GM19238 (cell line): ENCODE data around the gene CLCNKA.
"Not testable (repeated sequence)": the region's sequence is repeated elsewhere in the genome, so short reads cannot be mapped to it uniquely, and the experiment has no call there.

Experiments
- DNase-seq: peaks from one replicate; pipeline ENCODE4 v3.0.0; 2011; ENCODE audit warnings: low spot score; ENCODE audit not compliant: insufficient read length

Gene CLCNKA

DNA sequence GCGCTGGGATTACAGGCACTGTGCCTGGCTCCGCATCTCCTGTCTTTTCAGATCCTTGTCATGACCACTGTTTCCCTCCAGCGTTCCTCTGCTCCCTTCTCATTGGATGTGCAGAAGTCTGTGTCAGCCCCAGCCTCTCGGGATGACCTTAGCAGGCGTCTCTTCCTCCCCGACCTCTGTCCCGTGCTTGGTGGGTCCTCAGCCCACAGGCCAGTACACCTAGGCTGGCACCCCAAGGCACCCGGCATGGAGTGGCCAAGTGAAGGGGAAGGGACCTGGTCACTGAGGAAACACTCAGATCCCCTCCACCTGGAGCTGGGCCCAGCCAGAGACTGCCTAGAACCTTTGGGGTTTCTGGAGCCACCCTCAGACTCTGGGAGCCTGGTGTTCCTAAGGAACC lies 19.4 kb downstream of the CLCNKA start:
- no peak for DNase-seq

DNA sequence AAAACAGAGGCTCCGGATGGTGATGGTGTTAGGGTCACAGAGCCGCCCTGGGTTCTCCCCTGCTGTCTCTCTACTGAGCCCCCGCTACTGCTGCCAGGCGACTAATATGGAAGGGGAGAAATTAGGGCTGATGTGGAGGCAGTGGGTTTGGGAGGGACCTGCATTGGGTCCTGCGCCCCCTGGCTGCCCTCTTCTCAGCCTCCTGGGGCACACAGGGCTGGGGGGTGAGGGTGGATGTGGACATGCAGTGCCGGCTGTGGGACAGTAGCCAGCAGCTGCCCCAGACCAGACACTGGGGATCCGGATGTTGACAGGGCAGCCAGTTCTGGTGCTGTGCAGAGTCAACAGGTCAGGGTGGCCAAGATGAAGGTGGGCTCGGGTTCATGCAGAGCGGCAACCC lies 20.3 kb downstream of the CLCNKA start:
- DNase-seq: no peak

GRCh38 chr1:16042654-16043053 lies 20.8 kb downstream of the CLCNKA start:
- not testable (repeated sequence) for DNase-seq

DNA sequence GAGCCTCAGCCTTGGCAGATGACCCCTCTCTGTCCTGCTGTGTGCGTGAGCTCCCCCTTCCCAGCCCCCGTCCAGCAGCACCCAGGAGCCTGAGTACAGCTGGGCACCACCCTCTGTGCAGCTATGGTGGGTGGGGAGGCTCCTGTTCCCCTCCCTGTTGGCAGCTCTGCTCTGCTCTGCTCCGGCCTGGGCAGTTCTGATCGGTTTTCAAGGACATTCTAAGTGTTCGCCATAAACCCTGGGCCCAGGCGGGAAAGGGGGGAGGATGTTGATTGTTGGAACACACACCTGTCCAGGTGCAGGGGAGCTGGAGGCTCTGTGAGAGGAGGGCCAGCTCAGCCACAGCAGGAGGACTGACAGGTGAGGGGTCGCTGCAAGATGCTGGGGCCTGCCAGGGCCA lies 21.7 kb downstream of the CLCNKA start, which contains the start of gene CLCNKB:
Gene CLCNKB (plus strand): TSS at position 262 of the 400 bp plus-strand sequence. CDS start 711 bp downstream, outside the sequence.
- DNase-seq: no peak

- no peak for DNase-seq
Observed at GRCh38 chr1:16043950-16044349, 22.1 kb downstream of the CLCNKA start.

- DNase-seq: no peak
Observed at GRCh38 chr1:16046842-16047241, 25.0 kb downstream of the CLCNKA start.

DNA sequence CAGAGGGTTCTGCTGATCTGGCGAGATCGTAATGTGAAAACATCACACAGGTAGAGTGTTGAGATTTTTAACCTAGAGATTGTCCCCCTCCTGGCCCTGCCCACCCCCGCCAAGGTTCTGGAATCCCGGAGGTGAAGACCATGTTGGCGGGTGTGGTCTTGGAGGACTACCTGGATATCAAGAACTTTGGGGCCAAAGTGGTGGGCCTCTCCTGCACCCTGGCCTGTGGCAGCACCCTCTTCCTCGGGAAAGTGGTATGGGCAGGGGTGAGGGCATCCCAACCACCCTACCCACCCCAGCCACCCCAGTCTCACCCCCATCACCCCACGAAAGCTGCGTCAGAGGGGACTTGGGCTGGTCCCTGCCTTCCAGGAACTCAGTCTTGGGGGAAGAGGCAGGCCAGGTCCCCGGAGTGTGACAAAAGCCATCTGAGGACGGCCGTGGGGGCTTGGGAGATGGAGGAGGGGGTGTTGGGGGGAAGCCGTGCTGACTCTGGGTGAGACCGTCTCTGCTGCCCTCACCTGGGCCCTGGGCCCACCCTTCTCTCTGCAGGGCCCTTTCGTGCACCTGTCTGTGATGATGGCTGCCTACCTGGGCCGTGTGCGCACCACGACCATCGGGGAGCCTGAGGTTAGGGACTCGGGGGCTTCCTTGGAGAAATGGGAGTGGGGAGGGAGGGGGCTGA lies 26.1 kb downstream of the CLCNKA start:
- DNase-seq: no peak

- no peak for DNase-seq
Observed at GRCh38 chr1:16048573-16049189, 26.8 kb downstream of the CLCNKA start.

- no peak for DNase-seq
Observed at GRCh38 chr1:16050328-16050727, 28.5 kb downstream of the CLCNKA start.

GRCh38 chr1:16051039-16051438 lies 29.2 kb downstream of the CLCNKA start:
- DNase-seq: no peak

GRCh38 chr1:16051949-16052348 lies 30.1 kb downstream of the CLCNKA start:
- DNase-seq: not testable (repeated sequence)

DNA sequence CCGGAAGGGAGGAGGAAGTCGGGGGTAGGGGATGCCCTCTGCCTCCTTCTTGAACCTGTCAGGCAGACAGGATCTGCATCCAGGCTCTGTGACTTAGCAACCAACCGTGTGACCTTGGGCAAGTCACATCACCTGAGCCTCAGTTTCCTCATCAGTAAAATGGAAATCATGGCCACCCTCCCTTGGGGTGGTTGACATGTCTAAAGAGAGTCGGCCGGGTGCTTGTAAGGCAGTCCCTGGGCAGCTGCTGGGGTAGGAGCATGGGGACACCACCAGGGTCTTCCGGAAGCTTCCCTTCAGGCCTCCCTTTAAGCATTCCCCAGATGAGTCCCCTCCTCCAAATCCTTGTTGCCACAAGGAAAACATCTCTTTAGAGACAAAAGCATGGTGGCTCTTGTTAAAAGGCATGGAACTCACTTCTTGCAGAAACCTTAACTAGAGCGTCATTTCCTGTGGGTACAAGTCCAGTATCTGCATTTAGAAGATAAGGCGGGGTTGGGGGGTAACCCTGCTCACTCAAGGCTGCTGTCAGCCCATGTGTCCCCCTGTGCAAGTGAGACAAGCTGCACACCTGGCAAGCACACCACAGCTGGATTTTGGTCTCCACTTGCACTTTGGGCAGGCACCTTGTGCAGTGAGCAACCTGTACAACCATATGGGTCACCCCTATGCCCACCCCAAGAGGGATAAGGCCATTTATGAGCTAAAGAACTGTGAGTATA lies 32.1 kb downstream of the CLCNKA start:
- DNase-seq: no peak

DNA sequence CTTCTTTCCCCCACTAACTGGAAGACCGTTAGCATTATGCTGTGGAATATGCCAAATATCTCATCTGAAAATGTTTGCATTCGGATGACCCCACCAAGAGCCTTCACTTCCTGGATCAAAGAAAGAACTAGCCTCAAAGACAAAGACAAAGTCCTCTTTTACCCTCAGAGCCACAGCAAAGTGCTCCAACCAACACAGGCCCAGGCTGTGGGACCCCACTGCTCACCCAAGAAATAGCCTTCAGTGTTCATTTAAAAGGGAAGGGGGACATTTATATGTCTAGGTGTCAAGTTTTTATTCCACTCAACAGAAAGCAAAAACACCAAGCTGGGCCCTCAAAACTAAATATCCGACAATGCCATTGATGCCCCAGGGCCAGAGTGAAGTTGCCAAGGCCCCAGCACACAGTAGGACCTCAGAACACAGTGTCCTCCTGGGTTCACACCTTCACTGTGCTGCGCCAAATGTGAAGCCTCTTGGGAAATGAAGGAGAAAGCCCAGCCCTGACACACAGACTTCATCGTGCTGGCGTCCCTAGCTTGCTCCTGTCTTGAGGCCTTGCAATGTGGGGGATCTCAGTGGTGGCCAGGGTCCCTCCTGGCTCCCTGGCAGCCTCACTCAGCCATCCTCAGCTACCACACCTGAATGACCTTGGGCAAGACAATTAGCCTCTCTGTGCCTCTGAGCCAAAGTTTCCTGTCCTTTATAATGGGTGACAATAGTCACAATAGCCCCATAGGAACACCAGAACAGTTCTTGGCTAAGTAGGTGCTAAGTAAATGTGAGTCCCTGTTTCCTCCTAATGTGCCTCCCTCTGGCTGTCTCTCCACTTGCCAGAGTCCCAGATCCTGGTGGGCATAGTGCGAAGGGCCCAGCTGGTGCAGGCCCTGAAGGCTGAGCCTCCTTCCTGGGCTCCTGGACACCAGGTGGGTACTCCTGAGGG lies 33.0 kb downstream of the CLCNKA start:
- no peak for DNase-seq

- peak; percentile 92 for DNase-seq
Observed at GRCh38 chr1:16055613-16056520, 34.0 kb downstream of the CLCNKA start.

DNA sequence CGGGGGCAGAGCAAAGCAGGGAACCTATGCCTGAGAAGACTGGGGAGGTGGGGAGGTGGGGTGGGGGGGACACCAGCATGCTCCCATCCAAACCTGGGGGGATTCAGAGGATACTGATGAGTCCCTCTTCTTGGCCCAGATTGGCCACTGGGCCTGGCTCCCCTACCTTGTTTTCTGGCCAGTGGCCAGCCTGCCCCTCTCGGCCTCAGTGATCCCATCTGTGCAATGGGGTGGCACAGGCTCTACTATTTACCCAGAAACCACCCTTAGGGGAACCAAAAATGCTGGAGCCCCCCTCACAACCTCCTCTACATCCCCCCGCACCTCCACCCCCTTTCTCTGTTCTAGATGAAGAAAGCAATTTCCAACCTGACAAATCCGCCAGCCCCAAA lies 34.7 kb downstream of the CLCNKA start:
- DNase-seq: not testable (repeated sequence)

DNA sequence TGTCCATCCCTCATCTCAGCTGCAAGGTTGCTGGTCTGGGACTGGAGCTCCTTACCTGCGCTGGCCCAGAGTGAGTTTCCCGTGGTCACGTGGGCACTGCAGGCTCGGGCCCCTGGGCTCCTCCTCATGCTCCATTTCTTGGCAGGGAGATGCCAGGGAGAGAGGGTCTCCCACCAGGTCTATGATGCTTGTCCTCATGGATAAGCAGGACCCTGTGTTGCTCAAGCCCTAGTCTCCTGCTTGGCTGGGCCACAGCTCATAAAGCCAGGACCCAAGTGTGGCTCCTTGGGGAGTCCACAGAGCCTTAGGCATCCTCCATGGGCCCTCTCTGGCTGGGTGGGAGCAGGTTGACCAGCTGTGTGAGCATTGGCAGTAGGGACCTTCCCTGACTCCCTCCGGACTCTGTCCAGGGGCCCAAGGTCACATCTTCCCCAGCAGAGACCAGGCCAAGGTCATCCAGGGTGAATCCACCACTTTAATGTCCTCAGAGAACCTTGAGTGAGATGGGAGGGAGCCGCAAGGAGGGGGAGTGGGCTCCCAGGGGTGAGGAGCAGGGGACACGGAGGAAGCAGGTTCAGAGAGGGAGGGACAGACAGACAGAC lies 35.6 kb downstream of the CLCNKA start:
- not testable (repeated sequence) for DNase-seq

GRCh38 chr1:16058394-16059120 lies 36.7 kb downstream of the CLCNKA start:
- not testable (repeated sequence) for DNase-seq

DNA sequence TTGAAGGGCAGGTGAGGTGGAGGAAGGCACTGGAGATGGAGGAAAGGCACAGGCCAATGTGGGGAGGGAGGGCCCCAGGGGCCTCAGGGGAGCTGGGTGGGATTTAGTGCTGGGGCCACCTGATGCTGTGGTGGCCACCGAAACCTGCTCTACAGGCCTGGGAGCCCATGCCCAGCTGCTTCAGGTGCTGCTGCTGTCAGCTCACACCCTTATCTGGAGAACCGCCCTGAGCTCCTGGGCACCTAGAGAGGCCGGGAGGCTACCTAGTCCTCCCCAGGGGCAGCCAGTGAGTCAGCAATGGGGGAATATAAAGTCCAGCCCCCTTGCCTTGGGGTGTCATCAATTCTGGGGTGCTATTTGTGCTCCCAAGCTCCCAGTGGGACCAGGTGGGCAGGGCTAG lies 39.4 kb downstream of the CLCNKA start:
- no peak for DNase-seq
